AG09309 (cell line): ENCODE measurements around the gene SDE2.

Source experiments
- DNase-seq: peaks from one replicate; pipeline ENCODE4 v3.0.0-alpha.2; 2010; ENCODE audit warnings: low read depth
- H3K4me3 ChIP-seq: 2 replicates; pipeline ENCODE4 v1.5.1; 2011; ENCODE audit warnings: mild to moderate bottlenecking, low read depth, low read length, moderate library complexity; ENCODE audit not compliant: control insufficient read depth
- CTCF ChIP-seq: IDR thresholded peaks from 2 replicates; pipeline ENCODE4 v1.5.1; 2011; ENCODE audit warnings: mild to moderate bottlenecking, low read depth, low read length, inconsistent platforms; ENCODE audit not compliant: insufficient read depth, control insufficient read depth; ENCODE audit errors: missing control alignments

Gene SDE2

DNA sequence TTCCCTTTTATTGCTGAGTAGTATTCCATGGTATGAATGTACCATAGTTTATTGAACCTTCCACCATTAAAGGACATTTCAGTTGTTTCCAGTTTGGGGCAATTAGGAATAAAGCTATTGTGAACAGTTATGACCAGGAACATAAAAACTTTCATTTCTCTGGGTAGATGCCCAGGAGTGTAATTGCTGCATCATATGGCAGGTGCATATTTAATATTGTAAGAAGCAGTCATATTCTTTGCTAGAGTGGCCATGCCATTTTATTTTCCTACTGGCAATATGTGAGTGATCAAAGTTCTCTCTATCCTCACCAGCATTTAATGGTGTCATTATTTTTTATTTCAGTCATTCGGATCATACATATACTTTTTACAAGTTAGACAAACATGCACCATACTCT is 39.5 kb upstream of the SDE2 start:
- TF ChIP-seq CTCF: no peak
- H3K4me3 ChIP-seq: no peak overlapping the region
- DNase-seq: no peak

DNA sequence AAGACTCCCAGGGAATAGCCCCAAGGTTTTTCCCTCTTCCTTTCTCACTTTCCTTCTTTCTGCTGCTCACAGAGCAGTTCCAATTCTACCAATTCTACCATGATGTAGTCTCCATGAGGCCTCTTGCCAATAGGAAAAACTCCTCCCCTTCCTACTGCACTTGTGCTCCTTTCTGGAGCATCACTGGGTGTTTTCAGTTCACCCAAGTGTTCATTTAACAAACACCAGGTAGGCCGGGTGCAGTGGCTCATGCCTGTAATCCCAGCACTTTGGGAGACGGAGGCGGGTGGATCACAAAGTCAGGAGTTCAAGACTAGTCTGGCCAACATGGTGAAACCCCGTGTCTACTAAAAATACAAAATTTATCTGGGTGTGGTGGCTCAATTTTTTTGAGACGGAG is 36.8 kb upstream of the SDE2 start:
- DNase-seq: no peak
- no peak for TF ChIP-seq CTCF
- H3K4me3 ChIP-seq: no peak overlapping the region

GRCh38 chr1:226034482-226034881 is 35.3 kb upstream of the SDE2 start:
- DNase-seq: peak; percentile 98
- TF ChIP-seq CTCF: no peak
- no peak overlapping the region for H3K4me3 ChIP-seq

DNA sequence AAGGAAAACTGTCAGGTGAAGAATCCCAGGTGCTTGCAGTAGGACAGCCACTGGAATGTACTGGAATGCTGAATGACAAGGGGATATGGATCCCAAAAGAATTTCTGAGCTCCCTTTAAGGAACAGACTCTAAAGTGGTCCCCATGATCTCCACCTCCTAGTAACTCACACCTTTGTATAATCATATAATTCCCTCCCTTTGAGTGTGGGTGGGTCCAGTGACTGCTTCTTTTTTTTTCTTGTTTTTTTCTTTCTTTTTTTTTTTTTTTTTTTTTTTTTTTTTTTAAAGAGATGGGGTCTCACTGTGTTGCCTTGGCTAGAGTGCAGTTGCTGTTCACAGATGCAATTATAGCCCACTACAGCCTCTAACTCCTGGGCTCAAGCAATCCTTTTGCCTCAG is 34.8 kb upstream of the SDE2 start:
- DNase-seq: no peak
- H3K4me3 ChIP-seq: no peak overlapping the region
- no peak for TF ChIP-seq CTCF

- no peak for DNase-seq
- H3K4me3 ChIP-seq: no peak overlapping the region
- no peak for TF ChIP-seq CTCF
Measured at GRCh38 chr1:226033582-226033981, 34.4 kb upstream of the SDE2 start.

DNA sequence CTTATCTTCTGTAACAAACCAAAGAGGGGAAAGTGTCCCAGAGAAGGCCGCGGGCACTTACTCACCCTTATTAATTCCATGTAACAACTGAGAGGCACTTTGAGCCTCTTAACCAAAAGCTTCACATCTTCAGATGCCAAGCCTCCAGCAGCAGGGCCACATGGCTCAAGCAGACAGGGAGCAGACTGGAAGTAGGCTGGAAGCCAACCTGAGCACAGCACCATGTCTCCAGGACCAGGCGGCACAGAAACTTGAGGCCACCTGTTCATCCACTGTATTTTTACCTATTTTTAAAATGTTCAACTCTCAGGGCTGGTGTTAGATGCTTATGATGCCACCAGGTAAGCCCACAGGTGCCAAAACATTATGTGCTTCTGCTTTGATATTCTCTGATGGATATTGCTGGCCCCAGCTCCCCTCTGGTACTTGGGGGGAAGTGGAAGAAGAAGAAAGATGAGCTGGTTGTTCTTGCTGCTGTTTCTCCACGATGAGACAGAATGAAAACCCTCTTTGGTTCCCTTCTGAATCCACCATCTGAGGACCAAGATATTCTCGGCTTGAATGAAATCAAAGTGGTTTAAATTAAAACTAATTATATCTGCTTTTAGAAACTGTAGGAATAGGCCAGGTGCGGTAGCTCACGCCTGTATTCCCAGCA is 30.6 kb upstream of the SDE2 start:
- H3K4me3 ChIP-seq: no peak overlapping the region
- TF ChIP-seq CTCF: no peak
- no peak for DNase-seq

GRCh38 chr1:226029093-226029496 is 30.0 kb upstream of the SDE2 start:
- TF ChIP-seq CTCF: no peak
- no peak for DNase-seq

More at GRCh38 chr1:226029093-226029496, 30.0 kb upstream of the SDE2 start:
- H3K4me3 ChIP-seq: no peak overlapping the region
